T47D (cell line): ENCODE measurements around the gene IGF2R.

ENCODE experiments used
- DNase-seq, 2 experiments: peaks; one replicate each; pipeline versions ENCODE4 v3.0.0 to v3.0.0-alpha.2; 2011 to 2012; ENCODE audit warnings: low read depth in 1 of 2, low spot score in 1 of 2
- JUND ChIP-seq: IDR thresholded peaks from 2 replicates; pipeline ENCODE4 v1.6.1; 2012; ENCODE audit warnings: low read depth
- in situ Hi-C: cut with HindIII; loops from 2 replicates; pipeline ENCODE4 v1.10.0; 2016; ENCODE audit warnings: low sequenced_read_pairs, low pct_unique_long_range_greater_than_20kb

Gene IGF2R

GRCh38 chr6:160063771-160064413 lies 95.0 kb downstream of the IGF2R start:
- in situ Hi-C loops = no loop called here
- no peak for TF ChIP-seq JUND
- no peak for DNase-seq

GRCh38 chr6:160065200-160065599 lies 96.3 kb downstream of the IGF2R start:
- in situ Hi-C loops = no loop called here
- TF ChIP-seq JUND = no peak
- no peak for DNase-seq

GRCh38 chr6:160067564-160067963 lies 98.7 kb downstream of the IGF2R start:
- no peak for TF ChIP-seq JUND
- in situ Hi-C loops = no loop called here
- DNase-seq = no peak

GRCh38 chr6:160068346-160068745 lies 99.5 kb downstream of the IGF2R start:
- in situ Hi-C loops = no loop called here
- no peak for TF ChIP-seq JUND
- DNase-seq = no peak

- TF ChIP-seq JUND = no peak
- no peak for DNase-seq
- in situ Hi-C loops = no loop called here
Observed at GRCh38 chr6:160069050-160069454, 100.2 kb downstream of the IGF2R start.

- in situ Hi-C loops = no loop called here
- no peak for TF ChIP-seq JUND
- DNase-seq = no peak
Observed at GRCh38 chr6:160069459-160069858, 100.6 kb downstream of the IGF2R start.

- no peak for DNase-seq
- in situ Hi-C loops = no loop called here
- no peak for TF ChIP-seq JUND
Observed at GRCh38 chr6:160070427-160070826, 101.5 kb downstream of the IGF2R start.

- in situ Hi-C loops = no loop called here
- no peak for TF ChIP-seq JUND
Observed at GRCh38 chr6:160070831-160071230, 101.9 kb downstream of the IGF2R start.

GRCh38 chr6:160071805-160072690 lies 103.2 kb downstream of the IGF2R start:
- DNase-seq = no peak
- in situ Hi-C loops = no loop called here
- TF ChIP-seq JUND = no peak

More at GRCh38 chr6:160070831-160071230, 101.9 kb downstream of the IGF2R start:
- no peak for DNase-seq

GRCh38 chr6:160073272-160073671 lies 104.4 kb downstream of the IGF2R start:
- in situ Hi-C loops = no loop called here
- TF ChIP-seq JUND = no peak
- DNase-seq = no peak

- in situ Hi-C loops = no loop called here
- DNase-seq = no peak
- no peak for TF ChIP-seq JUND
Observed at GRCh38 chr6:160076009-160076408, 107.1 kb downstream of the IGF2R start.

GRCh38 chr6:160077024-160077423 lies 108.1 kb downstream of the IGF2R start:
- no peak for DNase-seq
- in situ Hi-C loops = no loop called here
- TF ChIP-seq JUND = no peak

GRCh38 chr6:160077526-160077925 lies 108.6 kb downstream of the IGF2R start:
- DNase-seq = no peak
- in situ Hi-C loops = no loop called here
- no peak for TF ChIP-seq JUND
